ENCODE measurements around the gene FBXO42.
A peak's percentile ranks its signal among the peaks of the same experiment; 100 is the strongest.
"Not testable (repeated sequence)": the region's sequence is repeated elsewhere in the genome, so short reads cannot be mapped to it uniquely, and the experiment has no call there.

FBXO42 gene

GRCh38 chr1:16241221-16241708 is 111.0 kb downstream of the FBXO42 start:
- no peak for DNase-seq

- DNase-seq, result no peak
Observed at GRCh38 chr1:16239972-16240491, 112.2 kb downstream of the FBXO42 start.

- DNase-seq, result no peak
Observed at GRCh38 chr1:16237343-16237830, 114.9 kb downstream of the FBXO42 start.

DNA sequence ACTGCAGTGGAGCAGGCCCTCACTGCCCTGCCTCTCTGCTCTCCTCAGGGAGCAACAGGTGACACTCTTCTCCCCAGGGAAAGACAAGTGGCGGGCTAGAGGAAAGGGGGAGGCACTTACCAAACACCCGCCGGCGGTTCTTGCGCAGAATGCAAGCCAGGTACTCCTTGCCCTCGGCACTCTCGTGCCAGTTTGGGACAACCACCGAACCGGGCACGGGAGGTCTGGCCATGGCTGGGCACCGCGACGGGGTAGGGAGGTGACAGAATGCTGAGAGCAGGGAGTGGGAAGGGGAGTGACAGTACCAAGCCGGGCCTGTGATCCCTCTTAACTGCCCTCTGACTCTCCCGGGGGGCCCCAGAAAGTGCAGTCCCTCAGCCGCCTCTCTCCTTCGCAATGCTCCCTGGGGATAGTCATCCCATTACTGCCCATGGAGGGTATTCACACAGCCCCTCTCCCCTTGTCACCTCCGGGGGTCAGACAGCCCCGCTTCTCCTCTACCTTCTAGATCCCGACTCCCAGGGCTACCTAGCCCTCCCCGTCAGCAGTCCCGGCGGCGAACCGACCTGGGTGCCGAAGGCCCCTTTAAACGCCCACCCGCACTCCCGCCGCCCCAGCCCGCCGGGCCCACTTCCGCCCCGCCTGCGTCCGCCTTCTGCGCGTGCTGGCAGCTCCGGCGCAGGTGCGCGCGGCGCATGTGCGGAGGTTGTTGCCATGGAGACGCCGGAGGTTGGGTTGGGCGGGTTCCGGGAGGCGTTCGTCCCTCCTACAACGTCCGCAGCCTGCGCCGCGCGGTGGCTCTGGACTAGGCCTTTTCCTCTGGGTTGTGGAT is 115.6 kb downstream of the FBXO42 start, which contains the start of gene CPLANE2:
Gene CPLANE2 (minus strand): TSS at position 673 of the 832 bp plus-strand sequence. CDS start 441 bp downstream, at position 232.
- peak; percentile 97 for DNase-seq

DNA sequence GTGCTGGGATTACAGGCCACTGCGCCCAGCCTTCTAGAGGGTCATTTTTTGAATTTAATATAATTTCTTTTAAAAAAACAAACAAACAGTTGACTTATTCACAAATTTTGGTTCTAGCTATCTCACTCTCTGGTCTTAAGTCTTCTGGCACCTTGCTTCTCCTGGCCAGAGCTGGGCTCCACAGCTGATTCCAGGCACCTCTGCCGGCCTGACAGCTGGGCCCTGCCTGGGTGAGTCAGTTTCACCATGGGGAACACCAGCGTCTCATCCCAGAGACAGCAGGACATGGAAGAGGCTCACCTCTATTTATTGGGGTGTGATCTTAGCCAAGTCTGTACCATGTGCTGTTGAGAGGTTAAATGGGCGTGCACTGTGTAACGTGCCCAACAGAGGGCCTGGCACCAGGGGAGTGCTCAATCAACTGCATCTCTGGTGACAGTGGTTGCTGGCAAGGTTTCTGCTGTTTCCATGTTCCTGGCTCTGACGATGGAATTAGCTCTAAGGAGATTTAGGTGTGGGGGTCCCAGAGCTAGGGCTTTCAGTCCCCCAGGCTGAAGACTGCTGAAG is 116.3 kb downstream of the FBXO42 start:
- DNase-seq, result peak; percentile 56

DNA sequence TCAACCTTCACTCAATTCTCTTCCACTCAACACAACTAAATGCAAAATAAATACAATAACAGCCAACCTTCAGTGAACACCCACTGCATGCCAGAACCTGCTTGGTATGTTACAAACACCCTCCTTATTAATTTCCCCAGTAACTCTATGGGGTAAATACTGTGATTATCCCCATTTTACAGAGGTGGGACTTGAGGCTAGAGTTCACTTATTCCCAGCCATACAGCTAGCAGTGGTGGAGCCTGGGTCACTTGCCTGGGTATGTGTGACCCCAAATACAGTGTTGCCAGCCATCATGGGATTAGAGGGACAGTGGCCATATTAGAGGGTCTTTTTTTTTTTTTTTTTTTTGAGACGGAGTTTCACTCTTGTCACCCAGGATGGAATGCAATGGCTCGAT is 116.9 kb downstream of the FBXO42 start:
- no peak for DNase-seq

- DNase-seq, result no peak
Observed at GRCh38 chr1:16233431-16233830, 118.8 kb downstream of the FBXO42 start.

GRCh38 chr1:16232316-16232710 is 120.0 kb downstream of the FBXO42 start:
- no peak for DNase-seq

- no peak for DNase-seq
Observed at GRCh38 chr1:16231331-16232315, 120.7 kb downstream of the FBXO42 start.

- no peak for DNase-seq
Observed at GRCh38 chr1:16230744-16231143, 121.5 kb downstream of the FBXO42 start.

DNA sequence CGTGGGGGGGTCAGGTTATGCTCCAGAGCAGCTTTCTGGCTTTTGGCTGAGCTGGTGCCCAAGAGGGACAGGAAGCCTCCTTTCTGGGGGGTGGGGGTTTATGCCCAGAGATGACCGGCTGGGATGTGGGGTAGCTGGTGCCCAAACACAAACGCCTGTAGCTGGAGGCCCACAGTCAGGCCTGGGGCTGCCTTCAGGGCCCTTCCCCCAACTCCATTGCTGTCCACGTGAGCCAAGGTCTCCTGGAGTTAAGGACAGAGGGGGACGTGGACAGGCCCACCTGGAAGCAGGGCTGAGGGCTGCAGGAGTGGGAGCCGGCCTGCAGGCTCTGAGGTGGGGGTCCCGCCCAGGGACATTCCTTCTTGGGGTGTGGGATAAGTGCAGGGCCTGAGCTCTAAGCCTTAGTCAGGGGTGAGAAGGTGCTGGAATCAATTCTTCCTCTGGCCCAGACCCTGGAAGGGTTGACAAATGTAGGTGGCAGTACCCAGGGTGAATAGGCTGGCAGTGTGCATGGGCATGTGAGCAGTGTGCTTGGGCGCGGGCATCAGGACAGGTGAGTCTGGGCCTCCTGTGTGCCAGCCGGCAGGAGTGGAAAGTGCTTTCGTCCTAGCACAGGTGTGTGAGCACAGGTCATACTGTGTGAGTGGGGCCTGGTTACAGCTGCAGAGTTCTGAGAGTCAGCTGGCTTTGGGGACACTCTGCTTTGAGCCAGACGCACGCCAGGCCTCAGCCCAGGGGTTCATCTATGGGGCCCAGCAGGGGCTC is 122.1 kb downstream of the FBXO42 start:
- DNase-seq, result no peak

DNA sequence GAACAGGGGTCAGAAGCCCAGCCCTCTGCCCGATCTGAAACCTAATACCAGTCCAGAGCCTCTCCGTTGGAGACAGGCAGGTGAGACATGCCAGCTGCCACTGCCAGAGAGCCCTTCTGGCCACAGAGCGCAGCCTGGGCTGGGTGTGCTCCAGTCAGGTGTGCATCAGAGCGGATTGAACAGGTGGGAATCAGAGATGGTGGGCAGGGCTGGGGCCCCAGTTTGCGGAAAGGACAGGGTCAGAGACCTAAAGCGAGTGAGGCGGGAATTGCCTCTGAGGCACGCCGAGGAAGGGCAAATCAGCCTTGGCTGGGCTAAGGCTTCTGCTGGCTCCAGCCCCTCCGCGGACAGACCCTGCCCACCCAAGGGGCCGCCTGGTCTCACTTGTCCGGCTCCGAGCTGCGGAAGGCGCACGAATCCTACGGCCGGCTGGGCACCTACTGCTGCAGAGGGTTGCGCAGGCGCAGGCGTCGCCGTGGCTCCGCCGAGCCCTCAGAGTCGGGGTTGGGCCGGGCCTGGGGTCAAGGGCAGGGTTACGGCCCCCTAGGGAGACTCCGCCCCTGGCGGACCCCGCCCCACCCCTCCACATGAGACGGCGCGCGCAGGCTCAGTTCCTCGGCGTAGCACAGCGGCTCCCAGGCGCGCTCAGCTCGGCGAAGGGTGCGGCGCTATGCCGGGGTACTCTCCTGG is 125.6 kb downstream of the FBXO42 start:
- DNase-seq, result no peak

DNA sequence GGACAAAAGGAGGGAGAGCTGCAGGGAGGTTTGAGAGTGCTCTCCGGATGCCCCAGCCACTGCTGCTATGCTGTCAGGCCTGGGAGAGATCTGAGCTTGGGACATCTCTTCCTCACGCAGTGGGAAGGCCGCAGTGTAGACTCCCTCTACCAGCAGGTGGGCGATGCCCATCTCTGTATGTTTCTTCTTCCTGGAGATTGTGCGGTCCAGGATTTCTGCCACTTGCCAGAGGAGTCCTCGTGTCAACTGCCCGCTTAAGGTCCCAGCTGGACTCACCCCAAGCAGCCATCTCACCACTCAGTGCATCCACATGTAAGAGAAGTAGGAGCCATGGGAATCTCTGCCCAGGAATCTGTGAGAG is 126.2 kb downstream of the FBXO42 start:
- DNase-seq, result no peak

DNA sequence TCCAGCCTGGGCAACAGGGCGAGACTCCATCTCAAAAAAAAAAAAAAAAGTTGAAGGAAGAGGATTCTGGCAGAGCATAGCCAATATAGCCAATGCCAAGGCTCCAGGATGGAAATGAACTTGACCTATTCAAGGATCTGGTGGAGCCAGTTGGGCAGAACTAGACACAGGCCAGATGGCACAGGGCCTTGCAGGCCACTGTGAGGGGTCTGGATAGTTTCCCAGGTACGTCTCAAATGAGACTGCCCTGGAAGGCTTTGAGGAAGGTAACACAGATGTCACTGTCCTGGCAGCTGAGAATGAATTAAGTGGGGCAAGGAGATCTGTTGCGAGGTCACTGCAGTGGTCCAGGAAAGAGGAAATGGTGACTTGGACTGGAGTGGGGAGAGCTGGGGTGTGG is 127.8 kb downstream of the FBXO42 start:
- DNase-seq, result no peak

DNA sequence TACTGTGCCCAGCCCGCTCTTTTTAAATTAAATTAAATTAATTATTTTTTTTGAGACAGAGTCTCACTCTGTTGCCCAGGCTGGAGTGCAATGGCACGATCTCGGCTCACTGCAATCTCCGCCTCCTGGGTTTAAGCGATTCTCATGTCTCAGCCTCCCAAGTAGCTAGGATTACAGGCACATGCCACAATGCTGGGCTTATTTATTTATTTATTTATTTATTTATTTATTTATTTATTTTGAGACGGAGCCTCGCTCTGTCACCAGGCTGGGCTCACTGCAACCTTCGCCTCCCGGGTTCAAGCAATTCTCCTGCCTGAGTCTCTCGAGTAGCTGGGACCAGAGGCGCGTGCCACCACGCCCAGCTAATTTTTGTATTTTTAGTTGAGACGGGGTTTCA is 129.6 kb downstream of the FBXO42 start:
- DNase-seq, result not testable (repeated sequence)

- no peak for DNase-seq
Observed at GRCh38 chr1:16221499-16221898, 130.8 kb downstream of the FBXO42 start.

GRCh38 chr1:16219968-16220500 is 132.2 kb downstream of the FBXO42 start:
- no peak for DNase-seq

DNA sequence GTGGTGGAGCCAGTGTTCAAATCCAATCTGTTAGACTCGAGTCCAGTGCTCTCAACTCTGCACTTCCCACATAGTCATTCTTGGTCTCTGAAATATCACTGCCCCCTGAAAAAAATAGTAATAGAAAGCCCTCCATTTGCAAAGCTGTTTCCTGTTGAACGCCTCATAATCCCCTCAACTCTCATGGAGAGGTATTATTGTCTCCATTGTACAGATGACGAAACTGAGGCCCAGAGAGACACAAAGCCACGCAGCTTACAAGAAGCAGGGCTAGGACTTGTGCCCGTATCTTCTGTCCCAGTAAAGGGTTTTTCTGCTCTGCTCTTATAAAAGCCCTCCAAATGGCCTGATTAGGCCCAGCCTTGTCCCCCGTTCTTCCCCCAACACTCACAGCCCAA is 133.6 kb downstream of the FBXO42 start:
- no peak for DNase-seq

DNA sequence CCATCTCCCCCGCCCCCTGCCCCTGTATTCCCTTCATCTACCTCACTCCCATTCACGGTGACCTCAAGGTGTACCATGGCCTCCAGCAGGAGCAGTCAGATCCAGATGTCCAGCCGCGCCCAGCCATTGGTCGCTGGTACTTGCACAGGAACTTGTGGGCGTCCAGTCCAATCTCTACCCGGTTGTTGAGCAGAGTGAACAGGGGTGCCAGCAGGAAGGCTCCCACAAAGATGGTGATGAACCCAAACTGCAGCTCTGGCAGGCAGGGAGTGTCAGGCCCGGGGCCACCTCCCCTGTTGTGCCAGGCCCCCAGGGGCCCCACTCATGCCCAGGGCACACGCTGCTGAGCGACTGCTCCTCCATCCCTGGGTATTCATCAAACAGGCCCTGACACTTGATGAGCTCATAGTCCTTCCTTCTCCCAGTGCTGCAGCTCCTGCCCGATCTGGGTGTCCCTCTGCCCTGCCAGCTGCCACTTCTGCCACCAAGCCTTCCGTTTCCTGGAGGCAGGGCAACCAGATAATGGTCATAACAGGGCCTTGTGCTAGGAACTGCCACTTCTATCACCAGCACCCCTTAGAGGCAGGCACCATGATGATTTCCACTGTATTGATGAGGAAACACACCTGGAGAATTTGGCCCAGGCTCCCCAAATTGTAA is 134.1 kb downstream of the FBXO42 start:
- no peak for DNase-seq

GRCh38 chr1:16217061-16217785 is 135.1 kb downstream of the FBXO42 start:
- peak; percentile 97 for DNase-seq

All from stimulated activated CD4-positive, alpha-beta T cell treated with anti-CD3 and anti-CD28 coated beads, Interleukin-15, amount 100 ng/mL, for 24 hours (primary cell).